COR-L47 (cell line): ENCODE data around the gene DCX.
A peak's percentile ranks its signal among the peaks of the same experiment; 100 is the strongest.

Source experiments
- DNase-seq: peaks from one replicate; lab custom pipeline; 2025; lab: John Stamatoyannopoulos, UW

The DCX gene

DNA sequence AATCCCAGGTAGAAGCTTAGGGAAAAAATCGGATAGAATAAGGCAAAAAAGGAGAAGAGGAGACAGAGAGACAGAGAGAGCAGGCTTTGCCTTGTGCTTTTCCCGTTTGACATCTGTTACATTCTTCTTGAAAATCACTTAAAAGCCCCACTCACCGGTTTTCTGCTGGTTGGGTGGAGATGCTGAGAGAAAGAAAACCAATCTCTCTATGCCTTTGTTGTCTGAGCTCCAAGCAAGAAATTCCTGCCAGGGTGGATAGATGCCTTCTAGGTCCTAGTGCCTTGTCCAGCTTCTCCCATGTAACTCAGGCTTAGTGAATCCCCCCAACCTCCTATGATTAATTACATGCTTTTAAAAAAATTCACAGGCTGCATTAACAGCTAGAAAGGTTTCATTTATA is at the start of gene DCX:
Gene DCX (minus strand): TSS at position 210 of the 400 bp plus-strand sequence. CDS start 1,794 bp downstream, outside the sequence.
- peak; percentile 17 for DNase-seq

- no peak for DNase-seq
Observed at GRCh38 chrX:111460607-111461006, 48.6 kb upstream of the DCX start.

GRCh38 chrX:111447298-111447697 is 35.3 kb upstream of the DCX start:
- DNase-seq = peak; percentile 28

- DNase-seq = peak; percentile 51
Observed at GRCh38 chrX:111445485-111445884, 33.5 kb upstream of the DCX start.

GRCh38 chrX:111444881-111445280 is 32.9 kb upstream of the DCX start:
- DNase-seq = no peak

- DNase-seq = no peak
Observed at GRCh38 chrX:111443946-111444345, 32.0 kb upstream of the DCX start.

- no peak for DNase-seq
Observed at GRCh38 chrX:111442791-111443190, 30.8 kb upstream of the DCX start.

DNA sequence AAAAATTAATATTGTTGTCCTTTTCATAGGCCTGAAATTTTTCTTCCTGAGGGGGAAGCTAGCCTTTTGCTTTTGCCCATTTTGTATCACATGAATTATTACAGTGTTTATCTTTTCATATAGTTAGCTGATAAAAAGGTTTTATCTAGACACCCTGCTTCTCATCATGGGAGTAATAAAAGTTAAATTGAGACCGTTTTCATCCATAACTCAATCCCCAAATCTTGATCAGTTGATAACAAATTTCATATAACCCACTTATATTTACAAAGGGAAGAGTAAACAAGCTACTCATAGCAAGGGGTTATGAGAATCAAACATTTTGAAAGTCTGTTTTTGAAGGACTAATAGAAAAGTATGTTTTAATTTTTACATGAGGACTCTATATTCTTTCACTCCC is 23.5 kb upstream of the DCX start:
- DNase-seq = no peak

DNA sequence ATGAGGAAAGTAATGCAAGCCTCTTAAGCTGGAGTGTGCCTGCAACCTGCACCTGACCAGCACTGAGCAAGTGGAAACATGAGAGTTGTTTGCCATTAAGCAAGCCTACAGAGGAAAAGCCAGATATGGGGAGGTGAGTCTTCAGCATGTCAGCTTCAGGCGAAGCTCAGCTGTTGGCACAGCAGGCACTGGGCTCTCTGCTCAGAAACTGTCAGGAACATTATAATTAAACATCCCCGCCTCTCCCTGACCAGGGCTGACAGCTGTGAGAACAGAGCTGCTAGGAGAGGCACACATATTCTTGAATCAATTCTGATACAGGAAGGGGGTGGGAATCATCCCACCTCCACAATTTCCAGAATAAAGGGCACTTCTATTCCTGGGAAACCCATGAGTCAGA is 19.0 kb upstream of the DCX start:
- DNase-seq = peak; percentile 50

- DNase-seq = no peak
Observed at GRCh38 chrX:111411557-111411956, 435 bp downstream of the DCX start.

GRCh38 chrX:111410590-111411078 is 1.4 kb downstream of the DCX start:
- no peak for DNase-seq

GRCh38 chrX:111409326-111409725 is 2.7 kb downstream of the DCX start:
- DNase-seq = no peak

- DNase-seq = no peak
Observed at GRCh38 chrX:111407948-111408347, 4.0 kb downstream of the DCX start.

DNA sequence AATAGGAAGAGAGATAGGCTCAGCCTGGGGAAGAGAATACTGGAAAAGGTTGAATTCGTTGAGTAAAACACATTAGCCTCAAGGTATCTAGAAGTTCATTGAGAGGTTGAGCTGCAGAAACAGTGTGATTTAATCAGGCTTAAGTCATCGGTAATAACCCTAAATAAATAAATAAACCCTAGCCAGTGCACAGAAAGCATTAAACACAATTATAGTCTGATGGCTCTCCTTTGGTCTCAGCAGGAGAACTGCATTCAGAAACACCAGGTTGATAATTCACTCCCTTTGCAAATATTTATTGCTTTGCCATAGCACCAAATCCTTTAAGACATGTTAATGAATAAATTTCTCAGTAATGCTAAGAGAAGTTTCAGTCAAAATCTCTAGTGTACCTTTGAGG is 9.6 kb downstream of the DCX start:
- DNase-seq = peak; percentile 23

GRCh38 chrX:111395149-111395548 is 16.8 kb downstream of the DCX start:
- no peak for DNase-seq

DNA sequence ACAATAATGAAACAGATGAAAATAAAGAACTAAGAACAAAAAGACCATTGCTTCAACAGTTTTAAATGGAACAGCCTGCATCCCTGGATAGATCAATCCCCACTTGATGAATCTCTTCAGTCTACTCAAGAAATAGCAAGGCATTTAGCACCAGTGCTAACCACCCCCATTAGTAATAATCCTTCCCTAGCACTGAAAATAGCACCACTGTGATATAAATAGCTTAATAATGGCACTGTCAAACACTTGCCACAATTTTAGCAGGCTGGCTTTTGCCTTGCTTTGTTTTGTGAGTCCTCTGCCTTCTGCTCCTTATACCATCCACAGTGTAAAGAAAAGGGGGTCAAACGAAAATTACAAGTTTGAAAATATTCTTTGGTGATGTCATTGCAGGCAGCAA is 17.4 kb downstream of the DCX start:
- DNase-seq = no peak

GRCh38 chrX:111387470-111388070 is 24.4 kb downstream of the DCX start:
- peak; percentile 66 for DNase-seq

DNA sequence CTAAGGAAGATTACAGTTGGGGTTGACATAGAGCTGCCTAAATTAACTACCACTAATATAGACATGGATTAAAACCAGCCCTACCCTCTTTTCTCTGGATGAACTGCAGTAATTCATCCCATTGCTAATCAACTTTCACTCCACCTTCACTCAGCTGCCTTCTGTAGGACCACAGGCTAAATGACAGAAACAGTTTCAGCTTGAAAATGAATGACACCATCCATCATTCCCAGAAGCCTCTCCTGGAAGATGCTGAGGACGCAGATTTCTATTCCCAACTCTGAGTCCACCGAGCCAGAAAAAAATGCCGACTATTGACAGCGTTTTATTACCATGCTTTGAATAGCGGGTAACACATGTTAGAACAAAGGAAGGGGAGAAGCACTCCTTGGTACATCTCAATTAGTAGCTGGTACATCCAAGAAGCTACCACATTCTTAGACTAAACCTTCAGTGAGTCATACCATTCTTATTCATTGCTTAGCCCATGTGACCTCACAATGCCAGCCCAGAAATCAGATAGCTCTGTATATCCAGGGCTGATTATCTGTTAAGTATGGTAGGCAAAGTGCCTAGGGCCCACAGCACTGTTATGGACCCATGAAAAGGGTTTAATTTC is 25.3 kb downstream of the DCX start:
- DNase-seq = no peak

DNA sequence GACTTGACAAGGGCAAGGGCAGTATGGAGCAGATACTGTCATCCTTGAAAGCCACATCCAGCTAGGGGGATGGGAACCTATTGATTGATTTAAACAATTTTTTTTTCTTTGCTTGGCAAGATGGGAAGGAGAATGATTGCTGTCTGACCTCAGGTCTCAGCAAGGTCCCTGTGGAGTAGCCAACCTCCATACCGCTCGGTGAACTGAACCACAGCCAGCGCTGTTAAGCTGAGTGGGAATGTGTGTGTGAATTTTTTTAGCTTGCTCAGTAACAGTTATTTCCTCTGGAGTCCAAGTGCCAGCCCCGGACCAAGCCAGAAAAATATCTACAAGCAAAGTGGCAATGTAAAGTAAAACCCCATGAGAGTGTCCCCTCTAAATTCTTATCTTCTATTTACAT is 25.9 kb downstream of the DCX start:
- no peak for DNase-seq

- DNase-seq = no peak
Observed at GRCh38 chrX:111382277-111382676, 29.7 kb downstream of the DCX start.

DNA sequence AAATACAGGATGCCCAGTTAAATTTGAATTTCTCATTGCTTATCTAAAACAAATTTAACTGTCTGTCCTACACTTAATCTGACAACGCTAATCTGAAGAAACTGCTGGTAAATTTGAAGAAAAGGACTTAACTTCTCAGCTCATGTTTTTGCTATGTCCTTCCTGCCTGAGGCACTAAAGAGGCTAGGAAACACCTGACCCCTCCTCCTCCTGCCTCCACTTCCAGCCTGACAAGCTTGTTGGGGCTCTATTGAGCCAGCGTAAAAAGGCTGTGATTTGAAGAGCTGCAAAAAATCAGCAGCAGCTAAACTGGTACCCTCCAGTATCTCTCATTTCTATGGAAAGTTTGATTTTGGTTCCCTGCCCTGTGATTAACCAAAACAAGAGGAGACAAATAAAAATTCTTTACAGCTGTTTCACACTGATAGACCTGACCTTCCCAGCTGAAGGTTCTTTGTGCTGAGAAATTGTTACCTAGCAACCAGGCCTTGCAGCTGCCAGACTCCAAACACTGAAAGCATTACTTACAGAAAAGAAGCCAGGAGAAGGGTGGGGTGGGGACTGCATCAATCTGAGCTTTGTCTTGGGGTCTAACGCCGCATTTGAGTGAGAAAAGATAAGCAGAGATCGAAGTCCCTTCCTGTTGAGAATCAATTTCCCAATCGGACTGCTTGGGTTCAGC is 35.0 kb downstream of the DCX start:
- DNase-seq = peak; percentile 70

GRCh38 chrX:111376486-111376885 is 35.5 kb downstream of the DCX start:
- DNase-seq = no peak

DNA sequence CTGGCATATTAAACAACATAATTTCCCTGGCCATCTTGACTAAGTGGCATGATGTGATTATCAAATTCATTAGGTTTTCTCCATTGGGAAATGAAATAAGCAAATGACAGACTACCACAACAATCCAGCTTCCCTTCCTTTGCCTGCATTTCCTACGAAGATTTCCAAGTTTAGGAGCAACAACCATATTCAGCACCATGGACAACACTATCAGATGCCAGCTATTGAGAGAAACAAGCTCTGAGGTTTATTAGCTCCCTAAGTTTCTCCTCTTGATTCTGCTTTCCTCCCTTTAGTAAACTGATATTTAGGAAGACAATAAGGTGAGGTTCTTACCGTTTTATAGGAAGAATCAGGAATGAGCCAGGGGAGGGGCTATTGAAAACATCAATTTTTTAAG is 36.2 kb downstream of the DCX start:
- DNase-seq = no peak
